Measurements from ENCODE around the gene CD81.

The CD81 gene

GRCh38 chr11:2436521-2437031 lies 59.5 kb downstream of the CD81 start:
- DNase-seq (ENCODE audit: low spot score), result no peak

- DNase-seq (ENCODE audit: low spot score), result no peak
Measured at GRCh38 chr11:2437516-2437915, 60.4 kb downstream of the CD81 start.

- DNase-seq (ENCODE audit: low spot score), result no peak
Measured at GRCh38 chr11:2439820-2440219, 62.7 kb downstream of the CD81 start.

GRCh38 chr11:2440646-2441045 lies 63.5 kb downstream of the CD81 start:
- DNase-seq (ENCODE audit: low spot score), result no peak

GRCh38 chr11:2441171-2441570 lies 64.1 kb downstream of the CD81 start:
- no peak for DNase-seq (ENCODE audit: low spot score)

- DNase-seq (ENCODE audit: low spot score), result no peak
Measured at GRCh38 chr11:2442589-2442988, 65.5 kb downstream of the CD81 start.

- DNase-seq (ENCODE audit: low spot score), result no peak
Measured at GRCh38 chr11:2443406-2443805, 66.3 kb downstream of the CD81 start.

GRCh38 chr11:2443881-2444820 lies 67.0 kb downstream of the CD81 start, which contains the start of gene TRPM5:
Gene TRPM5 (minus strand): TSS chr11:2444514. CDS start chr11:2423036, 21,478 bp downstream.
- no peak for DNase-seq (ENCODE audit: low spot score)

GRCh38 chr11:2444821-2445745 lies 68.0 kb downstream of the CD81 start, which contains the start of gene KCNQ1:
Gene KCNQ1 (plus strand): TSS chr11:2445008. CDS start chr11:2445099, 91 bp downstream.
- peak; percentile 74 for DNase-seq (ENCODE audit: low spot score)

GRCh38 chr11:2445746-2446551 lies 68.8 kb downstream of the CD81 start:
- no peak for DNase-seq (ENCODE audit: low spot score)

- no peak for DNase-seq (ENCODE audit: low spot score)
Measured at GRCh38 chr11:2446590-2447252, 69.6 kb downstream of the CD81 start.
